Left lung (tissue), 10 donors: ENCODE results near the gene HUNK. TPM values are rescaled to one million over a fixed set of nuclear protein-coding genes. Genes with fewer than 3 reads are reported as not detected.

Source experiments
- ATAC-seq: fragments of 200-7000 bp; cut with Tn5 transposase; one replicate; pipeline ENCODE4 v1.9.1; 2020; ENCODE audit warnings: moderate library complexity
- DNase-seq, 4 donors: peaks; one replicate each; pipeline ENCODE4 v3.0.0-alpha.2; 2013 to 2020
- H3K27ac ChIP-seq, 2 donors: fragments of 200-600 bp; sonication (generic) in 1 of 2; one replicate each; pipeline versions ENCODE4 v1.5.0 to v1.8.0; 2020 to 2021
- H3K27me3 ChIP-seq, 2 donors: fragments of 200-600 bp; sonication (generic) in 1 of 2; one replicate each; pipeline versions ENCODE4 v1.5.0 to v1.8.0; 2020 to 2021
- H3K36me3 ChIP-seq, 2 donors: fragments of 200-600 bp; sonication (generic) in 1 of 2; one replicate each; pipeline versions ENCODE4 v1.5.0 to v1.8.0; 2020 to 2021
- H3K4me1 ChIP-seq, 2 donors: fragments of 200-600 bp; one replicate each; pipeline ENCODE4 v1.8.0; 2021
- H3K4me3 ChIP-seq, 2 donors: fragments of 200-600 bp; sonication (generic) in 1 of 2; one replicate each; pipeline versions ENCODE4 v1.5.0 to v1.8.0; 2020 to 2021; ENCODE audit warnings: mild to moderate bottlenecking in 1 of 2
- H3K9me3 ChIP-seq, 2 donors: fragments of 200-600 bp; sonication (generic) in 1 of 2; one replicate each; pipeline versions ENCODE4 v1.5.0 to v1.8.0; 2020 to 2021
- intact Hi-C, 2 donors: fragments of 100-400 bp; cut with DNase I; formaldehyde crosslinking; loops; one replicate each; pipeline versions ENCODE4 v1.11.2 to v1.14.2; 2022
- polyA plus RNA-seq, 6 donors: library from polyadenylated mRNA; unstranded; fragments of 120-200 nt; gene quantifications; one replicate each; pipeline ENCODE4 v1.2.1, GENCODE V29; 2013; ENCODE audit not compliant: insufficient read length in 6 of 6
- total RNA-seq, 2 donors: library from RNA; stranded (reverse); fragmentation: NEBNext Ultra II Directional; extraction: Animal tissue kit (Norgen Biotek cat#: 25700); gene quantifications; one replicate each; pipeline ENCODE4 v1.2.1, GENCODE V29; 2021
- TF ChIP-seq, protein P1 (sequence below), 2 donors: fragments of 200-600 bp; sonication (generic) in 1 of 2; IDR thresholded peaks; one replicate each; pipeline versions ENCODE4 v1.5.0 to v1.8.0; 2021; ENCODE audit warnings: antibody characterized with exemption in 2 of 2
- donor health status: DM: no; HTN: yes; CAD: no.
- donor health status: DM: no; HTN: no; CAD: no.

HUNK gene
- total and polyA plus RNA-seq, 8 donors = 2.9 to 7.4 (median 6.0) TPM

DNA sequence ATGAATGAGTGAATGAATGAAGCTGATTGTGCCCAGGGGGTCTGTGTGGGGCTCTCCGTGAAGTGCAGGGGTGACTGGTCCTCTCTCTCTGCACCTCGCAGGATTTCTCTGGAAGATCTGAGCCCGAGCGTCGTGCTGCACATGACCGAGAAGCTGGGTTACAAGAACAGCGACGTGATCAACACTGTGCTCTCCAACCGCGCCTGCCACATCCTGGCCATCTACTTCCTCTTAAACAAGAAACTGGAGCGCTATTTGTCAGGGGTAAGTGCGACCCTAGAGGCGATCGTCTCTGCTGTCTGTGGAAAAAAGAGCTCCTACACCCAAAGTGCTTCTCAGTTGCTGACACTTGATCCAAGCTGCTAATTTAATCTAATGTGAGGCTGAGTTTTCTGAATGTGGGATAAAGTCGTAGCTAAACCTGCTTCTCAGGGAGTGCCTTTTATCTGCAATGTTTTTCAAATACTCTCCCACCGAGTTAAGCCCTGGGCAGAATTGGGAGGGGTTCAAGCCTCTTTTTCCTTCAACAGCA is 101.7 kb downstream of the HUNK start:
- H3K9me3 ChIP-seq = no peaks in the 10 kb centered on the region
- no peak for DNase-seq
- intact Hi-C loops = no loop called here
- H3K27ac ChIP-seq = no peak overlapping the region
- ATAC-seq = no peak
- no peak overlapping the region for H3K4me3 ChIP-seq
- H3K27me3 ChIP-seq = no peaks in the 10 kb centered on the region
- no peaks in the 10 kb centered on the region for H3K36me3 ChIP-seq
- H3K4me1 ChIP-seq = no peaks in the 10 kb centered on the region
- TF ChIP-seq, protein P1, sequence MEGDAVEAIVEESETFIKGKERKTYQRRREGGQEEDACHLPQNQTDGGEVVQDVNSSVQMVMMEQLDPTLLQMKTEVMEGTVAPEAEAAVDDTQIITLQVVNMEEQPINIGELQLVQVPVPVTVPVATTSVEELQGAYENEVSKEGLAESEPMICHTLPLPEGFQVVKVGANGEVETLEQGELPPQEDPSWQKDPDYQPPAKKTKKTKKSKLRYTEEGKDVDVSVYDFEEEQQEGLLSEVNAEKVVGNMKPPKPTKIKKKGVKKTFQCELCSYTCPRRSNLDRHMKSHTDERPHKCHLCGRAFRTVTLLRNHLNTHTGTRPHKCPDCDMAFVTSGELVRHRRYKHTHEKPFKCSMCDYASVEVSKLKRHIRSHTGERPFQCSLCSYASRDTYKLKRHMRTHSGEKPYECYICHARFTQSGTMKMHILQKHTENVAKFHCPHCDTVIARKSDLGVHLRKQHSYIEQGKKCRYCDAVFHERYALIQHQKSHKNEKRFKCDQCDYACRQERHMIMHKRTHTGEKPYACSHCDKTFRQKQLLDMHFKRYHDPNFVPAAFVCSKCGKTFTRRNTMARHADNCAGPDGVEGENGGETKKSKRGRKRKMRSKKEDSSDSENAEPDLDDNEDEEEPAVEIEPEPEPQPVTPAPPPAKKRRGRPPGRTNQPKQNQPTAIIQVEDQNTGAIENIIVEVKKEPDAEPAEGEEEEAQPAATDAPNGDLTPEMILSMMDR (IDR thresholded peaks at IDR 0.05) = no peak

DNA sequence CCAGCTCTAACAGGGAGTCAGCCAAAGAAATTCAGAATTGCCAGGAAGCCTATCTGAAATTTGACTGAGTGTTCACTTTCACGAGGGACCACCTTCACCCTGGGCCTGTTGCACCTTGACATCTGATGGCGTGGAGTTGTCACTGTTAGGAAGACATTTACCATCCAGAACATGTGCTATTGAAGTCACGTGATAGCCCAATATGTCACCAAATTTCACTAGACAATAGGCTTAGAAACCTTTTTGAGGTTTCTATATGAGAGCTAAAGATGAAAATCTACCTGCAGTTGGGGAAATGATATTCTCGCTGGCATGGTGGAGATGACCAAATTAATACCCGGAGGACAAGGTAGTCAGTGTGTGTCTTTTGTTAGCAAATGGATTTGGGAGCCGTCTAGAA is 102.7 kb downstream of the HUNK start:
- Histone ChIP-seq H3K36me3 (no peaks in the 10 kb centered on the region), H3K4me3 (no peak overlapping the region), H3K27ac (no peak overlapping the region), H3K4me1 (no peaks in the 10 kb centered on the region), H3K9me3 (no peaks in the 10 kb centered on the region), H3K27me3 (no peaks in the 10 kb centered on the region)
- TF ChIP-seq, protein P1 (IDR thresholded peaks at IDR 0.05) = no peak
- DNase-seq (no peak), ATAC-seq (no peak)
- intact Hi-C loops = no loop called here

DNA sequence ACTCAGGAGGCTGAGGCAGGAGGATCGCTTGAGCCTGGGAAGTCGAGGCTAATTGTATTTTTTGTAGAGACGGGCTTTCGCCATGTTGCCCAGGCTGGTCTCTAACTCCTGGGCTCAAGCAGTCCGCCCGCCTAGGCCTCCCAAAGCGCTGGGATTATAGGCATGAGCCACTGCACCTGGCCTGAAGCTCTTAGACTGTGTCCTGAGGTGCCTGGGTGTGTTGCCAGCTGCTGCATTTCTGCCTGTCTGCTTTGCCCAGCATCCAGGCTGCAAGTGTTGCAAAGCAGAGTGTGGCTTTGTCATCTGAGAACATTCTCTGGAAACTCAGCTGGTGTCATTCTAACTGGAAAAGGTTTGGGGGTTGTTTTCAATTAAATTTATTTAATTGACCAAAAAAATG is 105.0 kb downstream of the HUNK start:
- DNase-seq (no peak), ATAC-seq (no peak)
- Histone ChIP-seq H3K27me3 (no peaks in the 10 kb centered on the region), H3K4me1 (no peaks in the 10 kb centered on the region), H3K9me3 (no peaks in the 10 kb centered on the region), H3K36me3 (no peaks in the 10 kb centered on the region), H3K27ac (no peak overlapping the region), H3K4me3 (no peak overlapping the region)
- TF ChIP-seq, protein P1 (IDR thresholded peaks at IDR 0.05) = no peak
- intact Hi-C loops = no loop called here

DNA sequence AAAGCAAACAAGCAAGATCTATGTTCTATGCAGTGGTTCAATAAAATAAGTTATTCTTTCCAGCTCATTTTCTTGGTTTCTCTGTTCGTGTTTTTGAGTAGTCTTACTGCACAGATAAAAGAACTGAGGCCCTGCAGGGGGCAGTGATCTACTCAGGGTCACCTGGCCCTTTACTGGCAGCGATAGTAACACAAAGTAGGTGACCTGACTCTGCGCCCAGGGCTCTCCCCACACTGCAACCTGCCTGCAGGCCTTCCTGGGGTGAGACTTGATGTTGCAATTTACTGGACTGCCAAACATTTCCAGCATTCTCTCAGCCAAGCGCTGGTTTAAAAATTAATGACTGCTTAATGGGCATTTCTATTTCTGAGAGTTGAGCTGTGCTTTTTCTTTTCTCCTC is 110.3 kb downstream of the HUNK start:
- ATAC-seq = peak; percentile 95
- intact Hi-C loops = no loop called here
- TF ChIP-seq, protein P1 (IDR thresholded peaks at IDR 0.05) = no peak

DNA sequence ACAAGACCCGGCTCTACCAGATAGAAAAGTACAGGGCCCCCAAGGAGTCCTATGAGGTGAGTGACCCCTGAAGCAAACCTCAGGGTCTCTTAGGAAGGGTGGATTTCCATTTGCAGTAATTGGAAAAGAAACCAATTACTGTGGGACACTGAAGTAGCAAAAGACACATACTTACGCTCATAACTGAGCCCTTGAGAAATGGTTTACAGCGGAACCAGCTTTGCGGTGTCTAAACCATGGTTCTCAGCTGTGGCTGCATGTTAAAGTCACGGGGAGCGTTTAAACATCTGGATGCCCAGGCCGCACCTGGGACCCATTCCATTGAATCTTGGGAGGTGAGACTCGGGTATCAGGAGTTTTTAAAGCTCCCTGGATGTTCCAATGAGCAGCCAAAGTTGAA is 110.7 kb downstream of the HUNK start:
- ATAC-seq (peak; percentile 52), DNase-seq (no peak)
- no peaks in the 10 kb centered on the region for H3K36me3 ChIP-seq
- TF ChIP-seq, protein P1 (IDR thresholded peaks at IDR 0.05) = no peak
- intact Hi-C loops = no loop called here
- H3K27ac ChIP-seq = peak overlapping the region; percentile 13 to 29
- no peaks in the 10 kb centered on the region for H3K4me1 ChIP-seq
- no peaks in the 10 kb centered on the region for H3K9me3 ChIP-seq
- H3K4me3 ChIP-seq = no peak overlapping the region
- H3K27me3 ChIP-seq = no peaks in the 10 kb centered on the region

More for the DNA sequence above, 110.3 kb downstream of the HUNK start:
- H3K27ac ChIP-seq = peak overlapping the region; percentile 13 to 29
- H3K4me3 ChIP-seq = no peak overlapping the region
- no peaks in the 10 kb centered on the region for H3K4me1 ChIP-seq
- no peaks in the 10 kb centered on the region for H3K9me3 ChIP-seq
- no peaks in the 10 kb centered on the region for H3K27me3 ChIP-seq
- H3K36me3 ChIP-seq = no peaks in the 10 kb centered on the region
- peak in 1 of 4 donors; percentile 64 for DNase-seq
